ENCODE results near the gene ANOS1.
"Not testable (repeated sequence)": the region's sequence is repeated elsewhere in the genome, so short reads cannot be mapped to it uniquely, and the experiment has no call there.

ANOS1 gene

GRCh38 chrX:8500203-8500602, 231.7 kb downstream of the ANOS1 start:
- TF ChIP-seq CTCF (IDR thresholded peaks at IDR 0.05; ENCODE audit: low read depth, low read length), result no peak
- no peak overlapping the region for H3K4me3 ChIP-seq (ENCODE audit: low read depth, low read length)

- H3K4me3 ChIP-seq (ENCODE audit: low read depth, low read length), result not testable (repeated sequence)
Observed at GRCh38 chrX:8495036-8495435, 236.9 kb downstream of the ANOS1 start.

GRCh38 chrX:8484360-8484949, 247.5 kb downstream of the ANOS1 start:
- no peak for TF ChIP-seq CTCF (IDR thresholded peaks at IDR 0.05; ENCODE audit: low read depth, low read length)
- H3K4me3 ChIP-seq (ENCODE audit: low read depth, low read length), result no peak overlapping the region
